Fibroblast of pulmonary artery (primary cell): ENCODE measurements around the gene CKAP2L.

Source experiments
- DNase-seq: peaks from one replicate; pipeline ENCODE4 v3.0.0-alpha.2; 2010; ENCODE audit warnings: low read depth
- H3K4me3 ChIP-seq: replicated peaks from 2 replicates; pipeline ENCODE4 v1.5.1; 2011; ENCODE audit warnings: low read depth, mild to moderate bottlenecking, control low read depth, low read length, moderate library complexity
- TF ChIP-seq, protein P1 (sequence below): IDR thresholded peaks from 2 replicates; pipeline ENCODE4 v1.5.1; 2011; ENCODE audit warnings: mild to moderate bottlenecking, control low read depth, low read length, inconsistent platforms; ENCODE audit errors: missing control alignments

CKAP2L gene

DNA sequence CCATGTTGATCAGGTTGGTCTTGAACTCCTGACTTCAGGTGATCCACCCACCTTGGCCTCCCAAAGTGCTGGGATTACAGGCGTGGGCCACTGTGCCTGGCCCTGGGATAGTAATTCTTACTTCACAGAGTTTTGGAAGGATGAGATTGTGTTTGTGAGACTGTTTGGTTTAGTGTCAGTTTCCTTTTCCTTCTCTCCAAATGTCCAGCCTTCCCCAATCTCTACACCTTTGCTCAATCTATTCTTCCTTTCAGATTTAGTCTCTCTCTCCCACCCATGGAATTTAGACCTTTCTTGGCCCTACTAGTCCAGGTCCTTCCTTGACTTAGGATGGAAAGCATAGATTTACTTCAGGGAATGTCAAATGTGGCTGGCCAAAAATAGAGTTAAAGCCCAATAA, 32.1 kb upstream of the CKAP2L start:
- DNase-seq, result no peak
- TF ChIP-seq, protein P1, sequence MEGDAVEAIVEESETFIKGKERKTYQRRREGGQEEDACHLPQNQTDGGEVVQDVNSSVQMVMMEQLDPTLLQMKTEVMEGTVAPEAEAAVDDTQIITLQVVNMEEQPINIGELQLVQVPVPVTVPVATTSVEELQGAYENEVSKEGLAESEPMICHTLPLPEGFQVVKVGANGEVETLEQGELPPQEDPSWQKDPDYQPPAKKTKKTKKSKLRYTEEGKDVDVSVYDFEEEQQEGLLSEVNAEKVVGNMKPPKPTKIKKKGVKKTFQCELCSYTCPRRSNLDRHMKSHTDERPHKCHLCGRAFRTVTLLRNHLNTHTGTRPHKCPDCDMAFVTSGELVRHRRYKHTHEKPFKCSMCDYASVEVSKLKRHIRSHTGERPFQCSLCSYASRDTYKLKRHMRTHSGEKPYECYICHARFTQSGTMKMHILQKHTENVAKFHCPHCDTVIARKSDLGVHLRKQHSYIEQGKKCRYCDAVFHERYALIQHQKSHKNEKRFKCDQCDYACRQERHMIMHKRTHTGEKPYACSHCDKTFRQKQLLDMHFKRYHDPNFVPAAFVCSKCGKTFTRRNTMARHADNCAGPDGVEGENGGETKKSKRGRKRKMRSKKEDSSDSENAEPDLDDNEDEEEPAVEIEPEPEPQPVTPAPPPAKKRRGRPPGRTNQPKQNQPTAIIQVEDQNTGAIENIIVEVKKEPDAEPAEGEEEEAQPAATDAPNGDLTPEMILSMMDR, result no peak
- H3K4me3 ChIP-seq, result no peak overlapping the region

DNA sequence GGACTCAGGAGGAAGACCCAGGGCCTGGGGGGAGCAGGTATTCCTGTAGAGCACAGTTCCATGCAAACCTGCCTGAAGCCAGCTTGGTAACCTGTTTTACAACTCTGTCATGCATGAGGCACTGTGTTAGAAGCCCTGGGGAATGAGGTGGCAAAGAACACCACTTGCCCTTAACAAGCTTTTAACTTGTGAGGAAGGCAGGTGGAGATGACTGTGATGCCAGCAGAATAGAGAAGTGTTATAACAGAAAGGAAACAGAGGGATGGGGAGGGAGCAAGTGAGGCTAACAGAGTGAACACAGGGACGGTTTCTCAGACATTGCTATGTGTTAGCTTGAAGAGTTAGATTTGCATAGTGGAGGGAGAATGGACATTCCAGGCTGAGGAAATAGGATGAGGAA, 31.4 kb upstream of the CKAP2L start:
- H3K4me3 ChIP-seq, result no peak overlapping the region
- DNase-seq, result no peak
- TF ChIP-seq, protein P1, result no peak

DNA sequence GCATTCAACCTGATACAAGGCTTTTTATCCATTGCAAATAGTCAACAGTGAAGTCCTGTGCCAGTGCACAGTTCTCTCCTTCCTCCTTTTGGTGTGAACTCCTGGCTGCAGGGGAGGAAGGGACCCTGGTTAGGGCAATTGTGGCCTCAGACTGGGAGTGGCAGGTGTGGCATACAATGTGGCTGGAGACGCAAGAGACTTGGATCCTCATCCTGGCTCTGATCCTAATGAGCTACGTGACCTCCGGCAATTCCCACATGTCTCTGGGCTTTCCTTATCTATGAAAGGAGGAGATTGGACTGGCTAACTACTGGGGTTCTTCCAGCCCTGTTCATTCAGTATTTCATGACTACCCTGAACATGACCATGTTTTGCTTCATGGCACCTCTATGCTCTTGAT, 30.4 kb upstream of the CKAP2L start:
- peak; percentile 11 for DNase-seq
- H3K4me3 ChIP-seq, result no peak overlapping the region
- TF ChIP-seq, protein P1, result no peak

DNA sequence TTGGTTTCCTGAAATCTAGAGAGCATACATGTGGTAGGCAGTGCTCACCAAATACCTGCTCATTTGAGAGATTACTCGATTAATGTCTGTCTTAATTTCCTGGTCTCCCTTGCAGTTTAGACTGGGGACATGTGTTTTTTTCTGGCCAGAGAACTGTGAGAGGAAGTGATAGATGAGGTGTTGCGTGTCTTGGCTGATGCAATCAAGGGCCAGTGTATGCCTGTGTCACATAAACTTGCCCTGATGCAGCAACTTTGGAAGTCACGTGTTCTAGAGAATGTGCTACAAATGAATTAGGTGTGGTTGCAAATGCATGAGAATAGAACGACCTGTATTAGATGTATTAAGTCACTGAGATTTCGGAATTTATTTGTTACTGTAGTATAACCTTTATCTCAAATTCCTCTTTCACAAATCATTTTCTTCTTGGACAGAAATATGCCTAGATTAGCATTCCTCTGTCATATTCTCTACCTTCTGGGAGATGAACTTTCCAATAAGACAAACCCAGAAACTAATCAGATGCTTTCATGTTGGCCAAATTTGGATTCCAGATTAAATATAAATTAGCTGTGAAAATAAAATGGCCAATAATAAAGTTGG, 29.8 kb upstream of the CKAP2L start:
- TF ChIP-seq, protein P1, result no peak
- no peak overlapping the region for H3K4me3 ChIP-seq
- DNase-seq, result peak; percentile 96

DNA sequence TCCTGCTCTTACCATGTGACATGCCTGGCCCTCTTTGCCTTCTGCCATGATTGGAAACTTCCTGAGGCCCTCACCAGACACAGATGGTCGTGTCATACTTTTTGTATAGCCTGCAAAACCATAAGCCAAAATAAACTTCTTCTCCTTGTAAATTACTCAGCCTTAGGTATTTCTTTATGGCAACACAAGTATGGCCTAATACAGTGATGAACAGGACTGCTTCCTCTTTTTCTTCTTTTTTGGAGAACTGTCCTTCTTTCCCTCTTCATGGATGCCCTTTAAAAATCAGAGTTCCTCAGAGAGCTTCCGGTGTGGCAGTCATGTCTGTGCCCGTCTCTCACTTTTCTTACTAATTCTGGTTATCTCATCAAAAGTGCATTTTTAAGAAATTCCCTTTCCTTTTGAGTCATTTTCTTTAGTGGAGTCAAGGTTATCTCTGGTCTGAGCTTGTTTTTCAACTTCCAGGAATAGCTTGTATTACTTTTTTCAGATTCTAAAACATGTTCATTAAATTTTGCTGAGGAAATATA, 29.1 kb upstream of the CKAP2L start:
- peak; percentile 49 for DNase-seq
- H3K4me3 ChIP-seq, result no peak overlapping the region

DNA sequence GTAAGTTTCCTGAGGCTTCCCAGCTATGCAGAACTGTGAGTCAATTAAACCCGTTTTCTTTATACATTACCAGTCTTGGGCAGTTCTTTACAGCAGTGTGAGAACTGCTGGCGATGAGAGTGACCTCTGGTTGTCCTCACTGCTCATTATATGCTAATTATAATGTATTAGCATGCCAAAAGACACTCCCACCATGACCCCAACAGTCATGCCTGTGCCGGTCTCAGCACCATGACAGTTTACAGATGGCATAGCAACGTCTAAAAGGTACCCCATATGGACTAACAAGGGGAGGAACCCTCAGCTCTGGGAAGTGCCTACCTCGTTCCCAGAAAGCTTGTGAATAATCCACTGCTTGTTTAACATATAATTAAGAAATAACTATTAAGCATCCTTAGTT, 28.0 kb upstream of the CKAP2L start:
- TF ChIP-seq, protein P1, result no peak
- H3K4me3 ChIP-seq, result no peak overlapping the region
- DNase-seq, result no peak

More for the DNA sequence above, 29.1 kb upstream of the CKAP2L start:
- TF ChIP-seq, protein P1, result no peak

DNA sequence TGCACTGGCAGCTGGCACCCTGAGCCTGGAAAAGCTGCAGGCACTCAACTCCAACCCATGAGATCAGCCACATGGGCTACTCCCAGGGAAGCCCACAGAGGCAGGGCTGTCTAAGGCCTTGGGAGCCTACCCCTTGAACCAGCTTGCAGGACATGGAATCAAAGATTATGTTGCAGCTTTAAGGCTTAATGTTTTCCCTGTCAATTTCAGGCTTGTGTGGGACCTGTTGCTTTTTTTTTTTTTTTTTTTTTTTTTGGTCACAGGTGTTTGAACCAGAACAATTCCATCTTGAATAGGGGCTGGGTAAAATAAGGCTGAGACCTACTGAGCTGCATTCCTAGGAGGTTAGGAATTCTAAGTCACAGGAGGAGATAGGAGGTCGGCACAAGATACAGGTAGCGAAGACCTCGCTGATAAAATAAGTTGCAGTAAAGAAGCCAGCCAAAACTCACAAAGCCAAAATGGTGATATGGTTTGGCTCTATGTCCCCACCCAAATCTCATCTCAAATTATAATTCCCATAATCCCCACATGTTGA, 27.4 kb upstream of the CKAP2L start:
- no peak overlapping the region for H3K4me3 ChIP-seq
- TF ChIP-seq, protein P1, result no peak
- no peak for DNase-seq
